ENCODE results near the gene ZNF45.
A peak's percentile ranks its signal among the peaks of the same experiment; 100 is the strongest.
"Not testable (repeated sequence)": the region's sequence is repeated elsewhere in the genome, so short reads cannot be mapped to it uniquely, and the experiment has no call there.

The ZNF45 gene

DNA sequence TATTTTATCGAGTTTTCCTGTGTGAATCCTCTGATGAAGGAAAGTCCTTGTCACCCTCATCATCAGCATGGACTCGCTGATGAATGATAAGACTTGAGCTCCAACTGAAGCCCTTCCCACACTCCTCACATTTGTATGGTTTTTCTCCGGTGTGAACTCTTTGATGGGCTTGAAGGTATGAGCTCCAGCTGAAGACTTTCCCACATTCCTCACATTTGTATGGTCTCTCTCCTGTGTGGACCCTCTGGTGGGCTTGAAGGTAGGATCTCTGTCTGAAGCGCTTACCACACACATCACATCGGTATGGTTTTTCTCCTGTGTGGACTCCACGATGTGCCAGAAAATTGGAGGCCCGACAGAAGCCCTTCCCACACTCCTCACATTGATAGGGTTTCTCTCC is 21.7 kb downstream of the ZNF45 start:
- no peak for DNase-seq (ENCODE audit: low read depth)

DNA sequence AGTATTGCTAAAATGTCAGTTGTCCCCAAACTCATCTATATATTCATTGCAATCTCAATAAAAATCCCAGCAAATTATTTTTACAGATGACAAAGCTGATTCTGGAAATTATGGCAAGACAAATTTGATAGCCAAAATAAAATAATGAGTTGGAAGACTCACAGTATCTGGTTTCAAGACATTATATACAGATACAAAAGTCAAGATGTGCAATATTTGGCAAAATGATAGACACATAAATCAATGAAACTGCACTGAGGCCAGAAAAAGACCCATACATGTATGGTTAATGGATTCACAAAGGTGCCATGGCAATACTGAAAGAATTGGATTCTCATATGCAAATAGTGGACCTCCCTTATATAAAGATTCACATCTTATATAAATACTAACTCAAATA is 24.2 kb downstream of the ZNF45 start:
- no peak for DNase-seq (ENCODE audit: low read depth)

DNA sequence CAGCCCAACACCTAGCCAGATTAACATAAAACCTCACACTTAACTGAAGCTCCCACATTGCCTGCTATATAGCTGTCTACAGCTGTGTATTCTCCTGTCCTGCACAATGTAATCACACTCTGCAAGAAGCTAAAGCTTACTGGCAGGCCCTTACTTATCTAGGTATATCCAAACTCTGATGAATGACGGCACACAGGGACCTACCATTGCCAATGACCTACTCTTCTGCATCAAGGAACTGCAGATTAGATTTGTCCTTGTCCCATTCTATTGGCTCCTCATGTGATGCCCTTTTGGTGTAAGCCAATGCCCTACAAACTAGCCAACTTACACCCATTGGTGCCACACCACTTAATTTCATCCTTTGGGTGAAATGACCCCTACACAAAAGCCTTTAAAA is 26.4 kb downstream of the ZNF45 start:
- DNase-seq (ENCODE audit: low read depth), result no peak

DNA sequence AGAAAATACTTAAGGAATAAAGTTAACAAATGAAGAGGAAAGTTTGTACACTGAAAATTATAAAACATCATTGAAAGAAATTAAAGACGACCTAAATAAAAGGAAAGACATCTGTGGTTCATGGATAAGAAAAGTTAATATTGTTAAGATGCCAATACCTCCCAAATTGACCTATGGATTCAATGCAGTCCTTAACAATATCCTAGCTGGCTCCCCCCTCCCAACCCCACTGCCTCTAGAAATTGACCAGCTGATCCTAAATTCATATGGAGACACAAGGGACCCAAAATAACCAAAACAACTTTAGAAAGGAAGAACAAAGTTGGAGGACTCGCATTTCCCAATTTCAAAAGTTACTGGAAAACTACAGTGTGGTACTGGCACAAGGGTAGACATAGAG is 28.3 kb downstream of the ZNF45 start:
- no peak for DNase-seq (ENCODE audit: low read depth)

DNA sequence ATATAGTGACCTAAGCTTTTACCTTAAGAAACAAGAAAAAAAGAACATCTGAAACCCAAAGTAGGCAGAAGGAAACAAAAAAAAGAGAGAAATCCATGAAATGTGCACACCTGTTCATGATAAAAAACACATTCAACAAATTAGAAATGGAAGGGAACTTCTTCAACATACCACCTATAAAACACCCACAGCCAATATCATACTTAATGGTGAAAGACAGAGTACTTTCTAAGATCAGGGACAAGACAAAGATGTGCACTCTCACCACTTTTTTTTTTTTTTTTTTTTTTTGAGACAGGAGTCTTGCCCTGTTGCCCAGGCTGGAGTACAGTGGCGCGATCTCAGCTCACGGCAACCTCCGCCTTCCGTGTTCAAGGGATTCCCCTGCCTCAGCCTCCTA is 29.2 kb downstream of the ZNF45 start:
- no peak for DNase-seq (ENCODE audit: low read depth)

DNA sequence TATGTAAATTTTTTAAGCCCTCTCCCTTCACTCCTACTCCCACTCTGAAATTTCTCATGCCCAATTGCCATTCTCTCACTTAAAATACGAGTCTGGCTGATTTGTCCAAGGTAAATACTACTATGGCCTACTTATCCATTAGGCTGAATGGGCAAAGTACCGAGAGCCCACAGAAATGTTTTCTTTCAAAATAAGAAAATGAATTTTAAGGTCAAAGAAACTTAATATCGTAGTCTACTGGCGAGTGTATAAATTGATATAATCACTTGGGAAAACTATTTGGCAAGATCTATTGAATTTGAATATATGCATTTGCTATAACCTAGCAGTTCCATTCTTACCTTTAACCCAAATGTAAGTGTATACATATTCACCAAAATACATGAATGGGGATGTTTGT is 32.7 kb downstream of the ZNF45 start:
- no peak for DNase-seq (ENCODE audit: low read depth)

DNA sequence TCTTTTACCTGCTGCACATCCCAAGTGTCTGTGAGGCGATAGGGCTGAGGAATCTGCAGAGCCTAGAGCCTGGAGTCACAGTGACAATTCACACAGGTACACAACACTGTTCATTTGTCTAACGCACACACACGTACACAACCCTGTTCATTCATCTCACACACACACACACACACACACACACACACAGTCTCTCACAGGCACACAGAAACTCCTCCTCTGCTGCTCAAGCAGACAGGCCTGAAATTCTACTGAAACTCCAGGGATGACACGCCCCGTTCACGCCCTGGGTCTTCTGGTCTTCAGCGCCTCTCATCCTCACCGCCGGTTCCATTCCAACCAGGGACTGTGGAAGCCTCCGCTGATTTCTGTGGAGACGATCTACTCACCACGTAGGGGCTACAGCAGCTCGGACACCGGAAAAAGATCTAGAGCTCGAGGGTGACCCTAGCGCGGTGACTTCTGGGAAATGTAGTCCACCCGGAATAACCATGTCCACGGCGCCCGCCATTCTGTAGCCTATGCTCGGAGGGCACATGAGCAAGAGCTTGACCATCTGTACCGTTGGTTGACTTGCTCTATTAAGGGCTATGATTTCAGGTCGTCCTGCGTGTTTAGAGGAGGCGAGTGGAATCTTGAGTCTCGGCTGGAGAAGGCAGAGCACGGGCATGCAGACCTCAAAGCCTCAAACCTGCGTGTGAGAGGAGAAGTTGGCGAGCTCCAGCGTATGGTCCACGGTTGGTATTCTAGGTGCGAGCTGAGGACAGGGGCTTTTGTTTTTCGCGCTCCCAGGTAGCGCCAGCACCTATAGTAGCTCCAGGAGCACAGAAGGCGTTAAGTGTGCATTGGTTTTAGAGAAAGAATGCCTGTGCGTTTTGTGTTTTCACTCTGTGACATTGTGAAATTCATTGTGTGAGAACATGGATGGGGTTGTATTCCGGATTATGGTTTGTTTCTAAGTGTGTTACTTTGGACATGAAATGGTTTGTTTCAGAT is 33.4 kb downstream of the ZNF45 start:
- peak; percentile 39 for DNase-seq (ENCODE audit: low read depth)

DNA sequence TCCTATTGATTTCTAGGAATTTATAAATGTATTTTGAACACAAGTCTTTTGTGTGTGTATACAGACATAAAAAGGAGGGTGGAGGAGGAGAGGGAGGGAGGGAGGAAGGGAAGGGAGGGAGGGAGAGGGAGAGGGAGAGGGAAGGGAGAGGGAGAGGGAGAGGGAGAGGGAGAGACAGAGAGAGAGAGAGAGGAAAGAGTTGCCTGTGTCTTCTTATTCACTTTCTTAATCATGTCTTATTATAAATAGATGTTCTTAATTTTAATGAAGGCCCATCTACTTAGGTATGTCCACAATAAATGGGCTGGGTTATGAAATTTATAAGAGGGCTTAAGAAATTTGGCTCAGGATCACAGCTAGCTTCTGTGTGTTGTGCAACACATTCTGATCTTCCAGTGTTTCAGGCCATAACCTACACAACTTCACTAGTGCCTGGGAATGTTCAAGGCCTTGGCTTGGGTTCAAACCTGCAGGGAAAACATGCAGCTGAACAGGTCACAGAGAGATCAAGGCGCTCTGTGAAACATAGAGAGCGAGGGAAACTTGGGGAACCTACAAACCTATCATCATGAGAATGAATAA is 39.3 kb downstream of the ZNF45 start:
- DNase-seq (ENCODE audit: low read depth), result no peak

DNA sequence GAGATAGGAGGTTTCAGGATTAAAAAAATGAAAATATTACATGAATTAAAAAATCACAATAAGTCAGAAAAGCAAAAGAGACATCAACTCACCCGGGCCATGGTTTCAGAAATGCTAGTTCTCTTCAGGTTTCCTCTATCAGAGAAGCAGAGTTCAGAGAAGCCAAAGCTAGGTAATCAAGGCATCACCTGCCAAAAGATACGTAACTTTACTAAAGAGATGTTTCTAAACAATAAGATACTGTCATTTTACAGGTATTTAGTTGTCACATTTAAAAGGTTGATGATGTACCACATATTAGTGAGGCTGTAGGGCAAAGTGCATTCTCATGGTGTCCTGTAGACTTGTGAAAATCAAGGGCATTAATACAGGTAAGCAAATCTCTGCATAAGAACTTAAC is 51.2 kb downstream of the ZNF45 start, which contains the start of gene ZNF404:
Gene ZNF404 (minus strand): TSS at position 101 of the 400 bp plus-strand sequence.
- no peak for DNase-seq (ENCODE audit: low read depth)

DNA sequence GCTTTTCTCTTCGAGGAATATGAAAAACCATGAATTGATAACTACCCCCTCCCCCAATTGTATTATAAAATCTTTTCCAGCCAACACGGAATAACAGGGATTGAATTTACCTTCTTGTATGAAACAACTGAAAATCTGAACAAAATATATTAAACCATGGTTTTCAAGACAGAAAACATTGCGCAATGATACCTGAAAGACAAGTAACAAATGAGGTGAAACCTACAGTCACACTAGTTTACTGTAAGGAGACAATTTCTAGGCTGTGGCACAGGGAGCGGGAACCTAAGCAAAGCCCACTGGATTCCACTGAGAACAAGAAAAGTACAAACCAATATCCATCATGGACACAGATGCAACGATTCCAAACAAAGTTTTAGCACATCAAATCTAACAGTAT is 54.6 kb downstream of the ZNF45 start:
- no peak for DNase-seq (ENCODE audit: low read depth)

DNA sequence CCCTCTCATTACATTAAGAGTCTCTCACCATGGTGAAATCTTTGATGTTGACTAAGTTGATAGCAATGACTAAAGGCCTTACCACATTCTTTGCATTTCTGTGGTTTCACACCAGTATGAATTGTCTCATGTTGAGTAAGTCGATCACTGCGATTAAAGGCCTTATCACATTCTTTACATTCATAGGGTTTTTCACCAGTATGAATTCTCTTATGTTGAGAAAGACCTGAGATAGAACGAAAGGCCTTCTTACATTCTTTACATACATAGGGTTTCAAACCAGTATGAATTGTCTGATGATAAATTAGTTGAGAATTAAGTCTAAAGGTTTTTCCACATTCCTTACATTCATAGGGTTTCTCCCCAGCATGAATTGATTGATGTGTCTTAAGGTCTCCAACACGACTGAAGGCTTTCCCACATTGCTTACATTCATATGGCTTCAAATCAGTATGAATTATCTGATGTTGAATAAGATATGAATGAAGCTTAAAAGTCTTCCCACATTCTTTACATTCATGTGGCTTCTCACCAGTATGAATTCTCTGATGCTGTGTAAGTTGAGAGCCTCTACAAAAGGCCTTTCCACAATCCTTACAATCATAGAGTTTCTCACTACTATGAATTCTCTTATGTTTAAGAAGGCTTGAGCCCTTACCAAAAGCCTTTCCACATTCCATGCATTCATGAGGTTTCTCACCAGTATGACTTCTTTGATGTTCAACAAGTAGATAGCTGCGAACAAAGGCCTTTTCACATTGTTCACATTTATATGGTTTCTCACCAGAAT is 62.3 kb downstream of the ZNF45 start:
- DNase-seq (ENCODE audit: low read depth), result no peak

DNA sequence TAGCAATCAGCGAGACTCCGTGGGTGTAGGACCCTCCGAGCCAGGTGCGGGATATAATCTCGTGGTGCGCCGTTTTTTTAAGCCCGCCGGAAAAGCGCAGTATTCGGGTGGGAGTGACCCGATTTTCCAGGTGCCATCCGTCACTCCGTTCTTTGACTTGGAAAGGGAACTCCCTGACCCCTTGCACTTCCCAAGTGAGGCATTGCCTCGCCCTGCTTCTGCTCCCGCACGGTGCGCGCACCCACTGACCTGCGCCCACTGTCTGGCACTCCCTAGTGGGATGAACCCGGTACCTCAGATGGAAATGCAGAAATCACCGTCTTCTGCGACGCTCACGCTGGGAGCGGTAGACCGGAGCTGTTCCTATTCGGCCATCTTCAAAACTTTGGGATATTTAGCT is 68.2 kb downstream of the ZNF45 start:
- not testable (repeated sequence) for DNase-seq (ENCODE audit: low read depth)

Data from stimulated activated CD8-positive, alpha-beta memory T cell treated with anti-CD3 and anti-CD28 coated beads, Interleukin-12 subunit alpha, Interleukin-12 subunit beta, amount 100 ng/mL, for 4 hours (primary cell).